Ishikawa (cell line): ENCODE data around the gene ARRB1.

Source experiments
- CEBPB ChIP-seq: IDR thresholded peaks from 2 replicates; pipeline ENCODE4 v1.6.1; 2012
- CREB1 ChIP-seq: IDR thresholded peaks from 2 replicates; pipeline ENCODE4 v1.6.1; 2012; ENCODE audit warnings: low read depth
- EGR1 ChIP-seq: IDR thresholded peaks from 2 replicates; pipeline ENCODE4 v1.6.1; 2012
- EP300 ChIP-seq: IDR thresholded peaks from 2 replicates; pipeline ENCODE4 v1.6.1; 2012; ENCODE audit warnings: borderline replicate concordance
- FOXM1 ChIP-seq: IDR thresholded peaks from 2 replicates; pipeline ENCODE4 v1.6.1; 2012; ENCODE audit warnings: low read depth, borderline replicate concordance
- NFIC ChIP-seq: IDR thresholded peaks from 2 replicates; pipeline ENCODE4 v1.6.1; 2012
- RAD21 ChIP-seq: IDR thresholded peaks from 2 replicates; pipeline ENCODE4 v1.6.1; 2012; ENCODE audit warnings: low read depth
- TAF1 ChIP-seq: IDR thresholded peaks from 2 replicates; pipeline ENCODE4 v1.6.1; 2012; ENCODE audit warnings: low read depth, mild to moderate bottlenecking
- TCF12 ChIP-seq: IDR thresholded peaks from 2 replicates; pipeline ENCODE4 v1.6.1; 2012; ENCODE audit warnings: low read depth
- TEAD4 ChIP-seq: IDR thresholded peaks from 2 replicates; pipeline ENCODE4 v1.6.1; 2012
- YY1 ChIP-seq: IDR thresholded peaks from 2 replicates; pipeline ENCODE4 v1.6.1; 2012; ENCODE audit warnings: low read depth
- ZBTB7A ChIP-seq: IDR thresholded peaks from 2 replicates; pipeline ENCODE4 v1.6.1; 2012; ENCODE audit warnings: low read depth
- TF ChIP-seq, protein P1 (sequence below): IDR thresholded peaks from 2 replicates; pipeline ENCODE4 v1.6.1; 2012
- TF ChIP-seq, protein P2 (sequence below): IDR thresholded peaks from 2 replicates; pipeline ENCODE4 v1.6.1; 2012; ENCODE audit warnings: low read depth, mild to moderate bottlenecking
- TF ChIP-seq, protein P3 (sequence below): IDR thresholded peaks from 2 replicates; pipeline ENCODE4 v1.6.1; 2012

The ARRB1 gene

GRCh38 chr11:75305993-75306392 is 45.5 kb downstream of the ARRB1 start:
- TF ChIP-seq ZBTB7A, result no peak
- no peak for TF ChIP-seq RAD21
- TF ChIP-seq TCF12, result no peak
- TF ChIP-seq, protein P1, sequence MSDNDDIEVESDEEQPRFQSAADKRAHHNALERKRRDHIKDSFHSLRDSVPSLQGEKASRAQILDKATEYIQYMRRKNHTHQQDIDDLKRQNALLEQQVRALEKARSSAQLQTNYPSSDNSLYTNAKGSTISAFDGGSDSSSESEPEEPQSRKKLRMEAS, result no peak
- no peak for TF ChIP-seq CEBPB
- TF ChIP-seq TAF1, result no peak
- no peak for TF ChIP-seq FOXM1
- TF ChIP-seq, protein P2, sequence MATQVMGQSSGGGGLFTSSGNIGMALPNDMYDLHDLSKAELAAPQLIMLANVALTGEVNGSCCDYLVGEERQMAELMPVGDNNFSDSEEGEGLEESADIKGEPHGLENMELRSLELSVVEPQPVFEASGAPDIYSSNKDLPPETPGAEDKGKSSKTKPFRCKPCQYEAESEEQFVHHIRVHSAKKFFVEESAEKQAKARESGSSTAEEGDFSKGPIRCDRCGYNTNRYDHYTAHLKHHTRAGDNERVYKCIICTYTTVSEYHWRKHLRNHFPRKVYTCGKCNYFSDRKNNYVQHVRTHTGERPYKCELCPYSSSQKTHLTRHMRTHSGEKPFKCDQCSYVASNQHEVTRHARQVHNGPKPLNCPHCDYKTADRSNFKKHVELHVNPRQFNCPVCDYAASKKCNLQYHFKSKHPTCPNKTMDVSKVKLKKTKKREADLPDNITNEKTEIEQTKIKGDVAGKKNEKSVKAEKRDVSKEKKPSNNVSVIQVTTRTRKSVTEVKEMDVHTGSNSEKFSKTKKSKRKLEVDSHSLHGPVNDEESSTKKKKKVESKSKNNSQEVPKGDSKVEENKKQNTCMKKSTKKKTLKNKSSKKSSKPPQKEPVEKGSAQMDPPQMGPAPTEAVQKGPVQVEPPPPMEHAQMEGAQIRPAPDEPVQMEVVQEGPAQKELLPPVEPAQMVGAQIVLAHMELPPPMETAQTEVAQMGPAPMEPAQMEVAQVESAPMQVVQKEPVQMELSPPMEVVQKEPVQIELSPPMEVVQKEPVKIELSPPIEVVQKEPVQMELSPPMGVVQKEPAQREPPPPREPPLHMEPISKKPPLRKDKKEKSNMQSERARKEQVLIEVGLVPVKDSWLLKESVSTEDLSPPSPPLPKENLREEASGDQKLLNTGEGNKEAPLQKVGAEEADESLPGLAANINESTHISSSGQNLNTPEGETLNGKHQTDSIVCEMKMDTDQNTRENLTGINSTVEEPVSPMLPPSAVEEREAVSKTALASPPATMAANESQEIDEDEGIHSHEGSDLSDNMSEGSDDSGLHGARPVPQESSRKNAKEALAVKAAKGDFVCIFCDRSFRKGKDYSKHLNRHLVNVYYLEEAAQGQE, result no peak
- TF ChIP-seq CREB1, result no peak
- TF ChIP-seq YY1, result no peak
- TF ChIP-seq EGR1, result no peak
- TF ChIP-seq, protein P3, sequence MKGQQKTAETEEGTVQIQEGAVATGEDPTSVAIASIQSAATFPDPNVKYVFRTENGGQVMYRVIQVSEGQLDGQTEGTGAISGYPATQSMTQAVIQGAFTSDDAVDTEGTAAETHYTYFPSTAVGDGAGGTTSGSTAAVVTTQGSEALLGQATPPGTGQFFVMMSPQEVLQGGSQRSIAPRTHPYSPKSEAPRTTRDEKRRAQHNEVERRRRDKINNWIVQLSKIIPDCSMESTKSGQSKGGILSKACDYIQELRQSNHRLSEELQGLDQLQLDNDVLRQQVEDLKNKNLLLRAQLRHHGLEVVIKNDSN, result no peak
- no peak for TF ChIP-seq TEAD4
- TF ChIP-seq NFIC, result no peak

DNA sequence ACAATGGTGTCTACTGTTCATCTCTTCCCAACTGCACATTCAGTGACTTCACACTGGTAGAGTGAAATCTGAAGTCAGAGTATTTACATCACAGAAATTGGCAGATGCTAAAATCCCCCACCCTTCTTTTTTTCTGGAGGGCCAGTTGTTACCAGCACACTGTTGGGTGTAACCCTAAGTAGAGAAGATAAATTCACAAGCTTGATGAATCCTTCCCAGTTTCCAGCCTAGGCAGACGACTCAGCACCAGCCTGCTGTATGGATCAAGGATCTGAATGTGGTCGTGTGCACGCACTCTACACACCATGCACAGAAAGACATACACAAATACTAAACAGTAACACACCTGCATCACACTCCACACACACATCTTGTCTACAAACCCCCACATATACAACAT is 46.0 kb downstream of the ARRB1 start:
- TF ChIP-seq, protein P3, result no peak
- no peak for TF ChIP-seq TCF12
- TF ChIP-seq, protein P2, result no peak
- TF ChIP-seq YY1, result no peak
- TF ChIP-seq NFIC, result no peak
- TF ChIP-seq RAD21, result no peak
- TF ChIP-seq, protein P1, result no peak
- no peak for TF ChIP-seq TEAD4

DNA sequence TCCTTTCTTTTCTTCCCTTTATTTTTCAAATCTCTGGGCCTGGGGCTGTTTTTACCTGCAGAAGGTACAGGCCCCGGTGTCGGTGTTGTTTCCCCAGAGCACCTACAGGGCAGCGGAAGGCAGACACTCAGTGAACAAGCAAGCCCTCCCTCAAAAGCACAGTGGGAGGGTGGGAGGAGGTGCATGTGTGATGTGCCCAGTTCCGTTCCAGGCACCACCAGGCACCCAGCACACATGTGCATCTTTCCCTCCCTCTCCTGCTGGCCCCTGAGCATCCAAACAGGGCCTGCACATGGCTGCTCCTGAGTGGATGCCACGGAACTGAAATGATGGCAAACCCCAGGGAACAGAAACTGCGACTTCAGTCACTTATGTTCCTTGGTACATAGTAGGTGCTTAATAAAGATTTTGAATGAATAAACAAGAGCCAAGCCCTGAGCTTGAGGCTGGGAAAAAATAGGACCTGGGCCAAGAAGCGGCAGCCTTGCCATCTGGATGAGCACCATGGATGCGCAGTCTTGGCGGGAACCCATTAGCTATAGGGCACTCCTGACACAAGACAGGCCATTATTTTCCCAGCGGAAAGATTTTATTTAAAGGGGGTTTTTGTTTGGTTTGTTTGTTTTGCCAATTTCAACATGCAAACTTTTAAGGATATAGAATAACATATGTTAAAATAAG is 47.8 kb downstream of the ARRB1 start:
- TF ChIP-seq RAD21 (no peak), ZBTB7A (no peak), EGR1 (no peak), TAF1 (no peak), YY1 (no peak), TEAD4 (no peak), EP300 (no peak), CREB1 (no peak), TCF12 (no peak)
- TF ChIP-seq, protein P1, result no peak
- TF ChIP-seq, protein P3, result no peak
- TF ChIP-seq, protein P2, result no peak

GRCh38 chr11:75302371-75302770 is 49.1 kb downstream of the ARRB1 start:
- TF ChIP-seq EP300, result no peak
- TF ChIP-seq FOXM1, result no peak
- TF ChIP-seq TEAD4, result no peak
- no peak for TF ChIP-seq RAD21
- no peak for TF ChIP-seq NFIC
- TF ChIP-seq YY1, result no peak
- TF ChIP-seq ZBTB7A, result no peak
- TF ChIP-seq, protein P3, result no peak
- TF ChIP-seq, protein P1, result no peak
- TF ChIP-seq, protein P2, result no peak
- TF ChIP-seq TAF1, result no peak
- no peak for TF ChIP-seq CEBPB
- TF ChIP-seq TCF12, result no peak
- no peak for TF ChIP-seq CREB1
- no peak for TF ChIP-seq EGR1
